Activated CD8-positive, alpha-beta T cell treated with anti-CD3 and anti-CD28 coated beads, Interleukin-2, amount 10 ng/mL, durations not matched to agents 7 days and 5 days (primary cell): ENCODE data around the gene GRK5. TPM values are rescaled to one million over a fixed set of nuclear protein-coding genes. Genes with fewer than 3 reads are reported as not detected.
"Not testable (repeated sequence)": the region's sequence is repeated elsewhere in the genome, so short reads cannot be mapped to it uniquely, and the experiment has no call there.

ENCODE experiments used
- ATAC-seq: fragments of 150-1000 bp; cut with Tn5 transposase; one replicate; pipeline ENCODE4 v1.10.0; 2021; ENCODE audit warnings: moderate library complexity
- CTCF ChIA-PET: fragments of 350-600 bp; sonication (Branson Sonifier 250); formaldehyde crosslinking; loops from one replicate; lab custom pipeline; 2021; ENCODE audit warnings: antibody characterized with exemption; lab: Charles Lee
- POLR2A ChIA-PET: fragments of 350-600 bp; sonication (Branson Sonifier 250); formaldehyde crosslinking; loops from one replicate; lab custom pipeline; 2021; ENCODE audit warnings: antibody characterized with exemption; lab: Charles Lee
- DNase-seq: peaks from one replicate; pipeline ENCODE4 v3.0.0-alpha.2; 2020
- H3K27ac Mint-ChIP-seq: one replicate; pipeline ENCODE4 v1.8.0; 2021; ENCODE audit warnings: mild to moderate bottlenecking, mixed read lengths
- H3K27me3 Mint-ChIP-seq: one replicate; pipeline ENCODE4 v1.8.0; 2021; ENCODE audit warnings: low read depth, mixed read lengths
- H3K36me3 Mint-ChIP-seq: one replicate; pipeline ENCODE4 v1.8.0; 2021; ENCODE audit warnings: low read depth, mixed read lengths
- H3K4me1 Mint-ChIP-seq: one replicate; pipeline ENCODE4 v1.8.0; 2021; ENCODE audit warnings: low read depth, mixed read lengths
- H3K4me3 Mint-ChIP-seq: one replicate; pipeline ENCODE4 v1.8.0; 2021; ENCODE audit warnings: mild to moderate bottlenecking, mixed read lengths
- H3K9me3 Mint-ChIP-seq: one replicate; pipeline ENCODE4 v1.8.0; 2022; ENCODE audit warnings: mixed read lengths; ENCODE audit not compliant: insufficient read depth
- total RNA-seq, 2 experiments: library from RNA; stranded (reverse); gene quantifications; one replicate each; pipeline ENCODE4 v1.2.3, GENCODE V29; 2021

The GRK5 gene
- total RNA-seq, 2 experiments from 2014 or later = 16.9 to 17.6 TPM

DNA sequence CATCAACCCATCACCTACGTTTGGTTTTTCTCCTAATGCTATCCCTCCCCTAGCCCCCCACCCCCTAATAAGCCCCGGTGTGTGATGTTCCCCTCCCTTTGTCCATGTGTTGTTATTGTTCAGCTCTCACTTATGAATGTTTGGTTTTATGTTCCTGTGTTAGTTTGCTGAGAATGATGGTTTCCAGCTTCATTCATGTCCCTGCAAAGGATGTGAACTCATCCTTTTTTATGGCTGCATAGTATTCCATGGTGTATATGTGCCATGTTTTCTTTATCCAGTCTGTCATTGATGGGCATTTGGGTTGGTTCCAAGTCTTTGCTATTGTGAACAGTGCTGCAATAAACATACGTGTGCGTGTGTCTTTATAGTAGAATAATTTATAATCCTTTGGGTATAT lies 32.3 kb downstream of the GRK5 start:
- H3K27ac Mint-ChIP-seq, POLR2A ChIA-PET, H3K9me3 Mint-ChIP-seq, H3K4me3 Mint-ChIP-seq, DNase-seq, H3K27me3 Mint-ChIP-seq, H3K36me3 Mint-ChIP-seq, ATAC-seq: not testable (repeated sequence)
- H3K4me1 Mint-ChIP-seq = peaks cover 23% of the 10 kb centered on the region
- CTCF ChIA-PET = interaction anchor here (0.8 kb wide), 1 partner anchor 33 kb away, joined by 3 read pairs; no protein-coding TSS in a partner anchor

DNA sequence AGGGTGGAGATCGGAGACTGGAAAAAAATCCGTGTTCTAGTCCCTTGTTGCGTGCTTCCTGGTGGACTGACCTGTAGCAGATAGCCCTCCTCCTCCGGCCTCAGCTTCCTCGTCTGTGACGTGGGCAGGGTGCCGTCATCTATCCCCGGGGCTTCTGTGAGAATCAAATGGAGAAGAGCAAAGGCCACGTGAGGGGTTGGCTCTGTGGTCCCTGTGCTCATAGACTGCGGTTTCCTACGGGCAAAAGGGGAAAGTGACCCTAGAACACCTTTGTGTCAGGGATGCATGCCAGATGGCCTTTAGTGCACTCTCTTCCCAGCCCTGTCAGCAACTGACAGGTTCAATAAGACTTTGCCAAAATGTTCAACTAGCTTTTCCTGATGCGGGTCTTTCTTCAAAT lies 33.7 kb downstream of the GRK5 start:
- Mint-ChIP-seq H3K36me3 (no peaks in the 10 kb centered on the region), H3K27ac (no peak overlapping the region), H3K9me3 (no peaks in the 10 kb centered on the region), H3K4me3 (no peak overlapping the region), H3K27me3 (no peaks in the 10 kb centered on the region), H3K4me1 (peaks cover 19% of the 10 kb centered on the region)
- POLR2A ChIA-PET = no interaction called here
- DNase-seq = no peak
- ATAC-seq = no peak
- CTCF ChIA-PET = interaction anchor here (1.4 kb wide), 1 partner anchor 11 kb away, joined by 4 read pairs; no protein-coding TSS in a partner anchor

DNA sequence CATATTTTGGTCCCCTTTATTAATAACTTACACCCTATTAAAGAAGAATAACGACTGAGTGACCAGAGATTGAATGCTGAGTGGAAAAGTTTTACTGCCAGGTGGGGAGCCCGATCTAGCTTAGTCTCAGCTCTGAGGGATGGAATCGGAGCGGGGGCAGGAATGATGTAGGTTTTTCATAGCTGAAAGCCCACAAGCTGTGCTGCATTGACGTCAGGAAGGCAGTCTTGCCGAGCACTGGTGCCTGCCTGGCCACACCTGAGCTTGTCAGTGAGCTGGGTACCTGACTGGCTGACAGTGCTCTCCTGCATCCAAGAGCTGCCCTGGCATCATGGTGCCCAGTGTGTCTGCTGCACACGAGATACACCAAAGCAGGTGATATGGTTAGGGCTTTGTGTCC lies 34.8 kb downstream of the GRK5 start:
- Mint-ChIP-seq H3K4me3 (no peak overlapping the region), H3K4me1 (peaks cover 13% of the 10 kb centered on the region), H3K9me3 (no peaks in the 10 kb centered on the region), H3K27ac (no peak overlapping the region), H3K36me3 (no peaks in the 10 kb centered on the region), H3K27me3 (no peaks in the 10 kb centered on the region)
- no peak for ATAC-seq
- ChIA-PET CTCF (interaction anchor here (0.7 to 1.7 kb wide), 5 partner anchors 8 to 35 kb away, joined by 3 to 5 read pairs (median 4); partner anchors contain the start of gene GRK5), POLR2A (no interaction called here)
- DNase-seq = no peak

DNA sequence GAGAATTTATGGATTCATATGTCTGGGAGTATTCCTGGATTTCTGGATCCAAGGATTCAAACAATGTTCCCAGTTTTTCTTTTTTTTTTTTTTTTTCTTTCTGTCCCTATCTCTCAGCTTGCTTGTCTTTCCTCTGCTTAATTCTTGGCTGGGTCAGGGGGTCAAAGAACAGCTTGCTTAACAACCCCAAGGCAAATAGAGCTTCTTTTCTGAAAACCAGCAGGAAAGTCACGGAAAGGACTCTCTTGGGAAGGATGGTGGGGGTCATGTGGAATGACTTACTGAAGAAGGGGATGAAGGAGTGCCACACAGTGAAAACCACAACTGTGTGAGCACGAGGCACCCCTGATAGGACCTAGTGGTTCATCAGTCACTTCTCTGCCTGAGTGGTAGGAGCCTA lies 36.1 kb downstream of the GRK5 start:
- ChIA-PET POLR2A (no interaction called here), CTCF (interaction anchor here (1.3 to 1.7 kb wide), 2 partner anchors 34 to 37 kb away, joined by 5 read pairs; partner anchors contain the start of gene GRK5)
- no peak overlapping the region for H3K4me3 Mint-ChIP-seq
- no peak overlapping the region for H3K27ac Mint-ChIP-seq
- H3K9me3 Mint-ChIP-seq = no peaks in the 10 kb centered on the region
- H3K4me1 Mint-ChIP-seq = peaks cover under 1% of the 10 kb centered on the region
- no peak for ATAC-seq
- no peaks in the 10 kb centered on the region for H3K36me3 Mint-ChIP-seq
- H3K27me3 Mint-ChIP-seq = no peaks in the 10 kb centered on the region
- DNase-seq = no peak

DNA sequence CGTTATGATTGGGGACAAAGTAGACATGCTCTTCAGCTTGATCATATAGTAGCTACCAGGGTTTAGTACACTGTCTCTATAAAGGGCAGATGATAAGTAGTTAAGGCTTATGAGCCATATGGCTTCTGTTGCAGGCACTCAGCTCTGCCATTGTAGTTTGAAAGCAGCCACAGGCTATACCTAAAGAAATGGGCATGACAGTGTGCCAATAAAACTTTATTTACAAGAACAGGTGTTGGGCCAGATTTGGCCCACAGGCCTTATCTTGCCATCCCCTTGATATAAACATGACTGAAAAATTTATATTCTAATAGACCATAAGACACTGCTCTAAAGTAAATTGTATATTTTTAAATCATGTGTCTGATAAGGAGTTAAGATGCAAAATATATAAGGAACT lies 36.6 kb downstream of the GRK5 start:
- Mint-ChIP-seq H3K9me3 (no peaks in the 10 kb centered on the region), H3K4me3 (no peak overlapping the region), H3K36me3 (no peaks in the 10 kb centered on the region), H3K27me3 (no peaks in the 10 kb centered on the region), H3K27ac (no peak overlapping the region), H3K4me1 (no peaks in the 10 kb centered on the region)
- CTCF ChIA-PET = no interaction called here
- no peak for ATAC-seq
- POLR2A ChIA-PET = no interaction called here
- no peak for DNase-seq

DNA sequence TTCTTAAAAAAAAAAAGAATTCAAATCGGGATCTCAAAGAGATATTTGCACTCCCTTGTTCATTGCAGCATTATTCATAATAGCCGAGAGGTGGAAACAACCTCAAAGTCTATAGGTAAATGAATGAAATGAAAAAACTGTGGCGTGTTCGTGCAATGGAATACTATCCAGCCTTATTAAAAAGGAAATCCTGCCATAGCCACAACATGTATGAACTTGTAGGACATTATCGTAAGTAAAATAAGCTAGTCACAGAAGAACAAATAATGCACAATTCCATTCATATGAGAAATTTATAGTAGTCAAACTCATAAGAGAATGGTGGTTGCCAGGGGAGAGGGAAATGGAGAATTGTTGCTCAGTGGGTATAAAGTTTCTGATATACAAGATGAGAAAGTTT lies 37.9 kb downstream of the GRK5 start:
- Mint-ChIP-seq H3K4me3 (no peak overlapping the region), H3K27me3 (no peaks in the 10 kb centered on the region), H3K36me3 (no peaks in the 10 kb centered on the region), H3K4me1 (no peaks in the 10 kb centered on the region), H3K27ac (no peak overlapping the region), H3K9me3 (no peaks in the 10 kb centered on the region)
- ChIA-PET POLR2A (no interaction called here), CTCF (no interaction called here)
- no peak for DNase-seq
- ATAC-seq = no peak

DNA sequence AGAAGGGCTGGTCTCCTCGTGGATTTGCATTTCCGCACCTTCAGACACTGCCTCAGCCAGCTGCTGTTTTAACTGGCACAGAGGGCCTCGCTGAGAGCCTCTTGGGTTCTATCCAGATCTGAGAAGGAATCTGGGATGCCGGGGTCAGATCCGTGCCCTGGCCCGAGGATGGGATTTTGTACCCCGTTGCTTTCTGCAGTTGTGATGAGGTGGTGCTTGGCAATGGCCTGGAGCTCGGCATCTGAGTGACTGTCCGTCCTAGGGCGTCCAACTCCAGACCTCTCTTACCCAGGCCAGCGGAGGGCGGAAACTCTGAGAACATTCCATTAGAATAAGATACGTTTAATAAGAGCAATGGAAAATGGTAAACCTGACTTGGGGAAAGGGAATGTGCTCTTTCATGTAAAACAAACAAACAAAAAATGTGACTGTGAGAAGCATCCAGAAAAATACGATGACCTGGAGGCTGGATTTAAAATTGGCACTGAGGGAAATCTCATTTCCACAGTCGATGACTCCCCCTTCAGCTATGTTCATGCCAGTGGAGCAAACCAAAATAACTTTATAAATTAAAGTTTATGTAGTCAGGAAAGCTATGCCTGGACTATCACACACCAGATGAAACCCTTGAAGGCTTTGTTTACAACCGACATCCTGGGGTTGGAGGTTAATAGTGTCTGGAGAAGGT lies 39.6 kb downstream of the GRK5 start:
- no peak overlapping the region for H3K4me3 Mint-ChIP-seq
- DNase-seq (no peak), ATAC-seq (no peak)
- no peaks in the 10 kb centered on the region for H3K9me3 Mint-ChIP-seq
- no peaks in the 10 kb centered on the region for H3K36me3 Mint-ChIP-seq
- CTCF ChIA-PET = interaction anchor here (1.2 to 1.6 kb wide), 3 partner anchors 38 to 59 kb away, joined by 3 to 6 read pairs (median 4); partner anchors contain the start of gene GRK5
- no peaks in the 10 kb centered on the region for H3K4me1 Mint-ChIP-seq
- H3K27ac Mint-ChIP-seq = no peak overlapping the region
- no peaks in the 10 kb centered on the region for H3K27me3 Mint-ChIP-seq
- POLR2A ChIA-PET = interaction anchor here (1.1 kb wide), 1 partner anchor 40 kb away, joined by 3 read pairs; the partner anchor contains the start of gene GRK5

DNA sequence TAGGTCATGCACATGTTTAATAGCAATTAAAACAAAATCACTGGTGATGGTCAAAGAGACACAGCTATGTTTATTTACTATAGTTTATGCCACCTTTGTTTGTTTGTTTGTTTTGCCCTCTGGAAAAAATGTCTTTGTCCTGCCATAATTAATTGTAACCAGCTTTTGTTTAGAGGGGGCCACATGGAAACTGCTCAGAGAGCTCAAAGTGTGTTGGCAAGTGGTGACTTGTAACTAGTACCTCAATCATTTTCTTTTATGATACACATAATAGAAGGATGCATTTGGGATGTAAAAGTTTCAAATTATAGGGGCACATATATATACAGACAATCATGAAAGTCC lies 40.2 kb downstream of the GRK5 start:
- Mint-ChIP-seq H3K36me3 (no peaks in the 10 kb centered on the region), H3K27ac (no peak overlapping the region), H3K4me1 (no peaks in the 10 kb centered on the region), H3K27me3 (no peaks in the 10 kb centered on the region), H3K9me3 (no peaks in the 10 kb centered on the region), H3K4me3 (no peak overlapping the region)
- DNase-seq (no peak), ATAC-seq (no peak)
- ChIA-PET CTCF (interaction anchor here (1.2 to 1.6 kb wide), 4 partner anchors 38 to 58 kb away, joined by 3 to 6 read pairs (median 4); partner anchors contain the start of gene GRK5), POLR2A (interaction anchor here (1.0 to 1.1 kb wide), 2 partner anchors 40 to 45 kb away, joined by 3 read pairs; partner anchors contain the start of gene GRK5)

DNA sequence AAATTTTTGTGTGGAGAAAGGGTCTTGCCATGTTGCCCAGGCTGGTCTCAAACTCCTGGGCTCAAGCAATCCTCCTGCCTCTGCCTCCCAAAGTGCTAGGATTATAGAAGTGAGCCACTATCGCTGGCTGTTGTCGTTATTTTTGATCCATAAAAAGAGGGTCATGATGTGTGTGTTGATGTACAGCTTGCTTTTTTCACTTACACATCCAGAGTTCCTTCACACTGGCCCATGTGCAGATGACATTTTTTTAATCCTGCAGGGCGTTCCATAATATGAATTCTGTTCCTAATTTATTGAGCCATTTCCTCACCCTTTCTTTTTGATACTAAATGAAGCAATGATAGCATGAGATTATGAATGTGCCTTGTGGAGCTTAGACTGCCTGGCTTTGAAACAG lies 40.8 kb downstream of the GRK5 start:
- peaks cover 2% of the 10 kb centered on the region for H3K4me1 Mint-ChIP-seq
- ChIA-PET POLR2A (interaction anchor here (1.0 to 1.1 kb wide), 2 partner anchors 41 to 45 kb away, joined by 3 read pairs; partner anchors contain the start of gene GRK5), CTCF (interaction anchor here (1.2 to 1.5 kb wide), 3 partner anchors 39 to 58 kb away, joined by 3 to 6 read pairs (median 4); no protein-coding TSS in a partner anchor)
- DNase-seq (no peak), ATAC-seq (no peak)
- no peaks in the 10 kb centered on the region for H3K9me3 Mint-ChIP-seq
- H3K27ac Mint-ChIP-seq = no peak overlapping the region
- H3K27me3 Mint-ChIP-seq = no peaks in the 10 kb centered on the region
- no peak overlapping the region for H3K4me3 Mint-ChIP-seq
- H3K36me3 Mint-ChIP-seq = no peaks in the 10 kb centered on the region

DNA sequence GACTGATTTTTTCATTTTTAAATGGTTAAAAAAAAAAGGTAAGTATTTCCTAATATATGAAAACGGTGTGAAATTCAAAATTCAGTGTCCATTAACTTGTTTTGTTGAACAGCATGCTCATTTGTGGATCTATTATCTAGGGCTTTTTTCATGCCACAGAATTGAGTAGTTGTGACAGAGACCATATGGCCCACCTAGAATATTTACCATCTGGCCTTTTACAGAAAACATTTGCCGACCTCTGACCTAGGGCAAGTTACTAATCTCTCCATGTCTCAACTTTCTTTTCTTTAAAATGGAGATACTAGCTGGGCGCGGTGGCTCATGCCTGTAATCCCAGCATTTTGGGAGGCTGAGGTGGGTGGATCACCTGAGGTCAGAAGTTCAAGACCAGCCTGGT lies 41.3 kb downstream of the GRK5 start:
- ChIA-PET CTCF (interaction anchor here (1.5 kb wide), 1 partner anchor 50 kb away, joined by 4 read pairs; no protein-coding TSS in a partner anchor), POLR2A (interaction anchor here (0.6 to 1.0 kb wide), 2 partner anchors 46 to 281 kb away, joined by 3 read pairs; no protein-coding TSS in a partner anchor)
- Mint-ChIP-seq H3K36me3 (no peaks in the 10 kb centered on the region), H3K27me3 (no peaks in the 10 kb centered on the region), H3K4me3 (no peak overlapping the region), H3K4me1 (peaks cover 4% of the 10 kb centered on the region), H3K9me3 (no peaks in the 10 kb centered on the region), H3K27ac (no peak overlapping the region)
- DNase-seq (no peak), ATAC-seq (no peak)

DNA sequence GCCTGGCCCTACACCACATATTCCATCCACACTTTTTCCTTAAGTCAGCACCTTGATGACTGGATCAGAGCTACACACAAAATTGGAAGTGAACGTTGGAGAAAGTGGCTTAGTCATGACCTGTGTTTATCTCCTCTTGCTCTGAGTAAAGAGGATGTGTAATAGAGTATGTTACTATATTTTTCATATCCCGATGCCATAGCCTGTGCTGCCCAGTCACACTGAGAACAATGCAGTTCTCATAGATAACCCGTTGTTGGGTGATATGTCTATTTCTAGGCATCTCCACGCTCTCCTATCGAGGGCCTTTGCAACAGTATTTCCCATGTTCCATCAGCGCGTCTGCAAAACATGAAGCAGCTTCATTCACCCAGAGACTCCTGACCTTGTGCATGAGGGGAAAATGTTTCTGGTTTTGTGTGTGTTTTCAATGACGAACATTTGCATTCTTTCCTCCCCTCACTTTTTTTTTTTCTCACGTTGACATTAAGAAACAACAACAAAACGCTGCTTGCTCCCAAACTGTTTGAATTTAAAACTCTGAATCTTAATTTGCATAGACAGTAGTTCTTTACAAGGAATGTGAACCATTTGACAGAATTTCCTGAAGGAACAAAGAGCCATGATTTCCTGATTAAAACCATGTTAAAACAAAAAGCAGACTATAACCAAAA lies 43.4 kb downstream of the GRK5 start:
- CTCF ChIA-PET = interaction anchor here (1.1 kb wide), 1 partner anchor 9 kb away, joined by 4 read pairs; no protein-coding TSS in a partner anchor

More for the DNA sequence above, 43.4 kb downstream of the GRK5 start:
- ATAC-seq (no peak), DNase-seq (no peak)
- no peaks in the 10 kb centered on the region for H3K36me3 Mint-ChIP-seq
- H3K9me3 Mint-ChIP-seq = no peaks in the 10 kb centered on the region
- no peak overlapping the region for H3K4me3 Mint-ChIP-seq
- no peaks in the 10 kb centered on the region for H3K27me3 Mint-ChIP-seq
- H3K27ac Mint-ChIP-seq = no peak overlapping the region
- POLR2A ChIA-PET = no interaction called here
- peaks cover 13% of the 10 kb centered on the region for H3K4me1 Mint-ChIP-seq
